Gastrocnemius medialis (tissue), 4 donors: ENCODE data around the gene KIF5A.

Experiments used
- CTCF ChIP-seq, 5 experiments: fragments of 450-650 bp in 3 of 5; fragments of 200-600 bp in 2 of 5; sonication (generic) in 2 of 5; IDR thresholded peaks in 4 of 5; conservative IDR thresholded peaks in 1 of 5; 1 replicate in 4 of 5; 2 replicates in 1 of 5; pipeline ENCODE4 v1.5.1; 2016 to 2019; ENCODE audit warnings: antibody characterized with exemption in 5 of 5, mild to moderate bottlenecking in 3 of 5, moderate library complexity in 3 of 5
- POLR2A ChIP-seq, 2 donors: fragments of 450-650 bp; IDR thresholded peaks; one replicate each; pipeline ENCODE4 v1.6.1; 2017; ENCODE audit warnings: antibody characterized with exemption in 2 of 2, mild to moderate bottlenecking in 2 of 2, moderate library complexity in 2 of 2

DNA sequence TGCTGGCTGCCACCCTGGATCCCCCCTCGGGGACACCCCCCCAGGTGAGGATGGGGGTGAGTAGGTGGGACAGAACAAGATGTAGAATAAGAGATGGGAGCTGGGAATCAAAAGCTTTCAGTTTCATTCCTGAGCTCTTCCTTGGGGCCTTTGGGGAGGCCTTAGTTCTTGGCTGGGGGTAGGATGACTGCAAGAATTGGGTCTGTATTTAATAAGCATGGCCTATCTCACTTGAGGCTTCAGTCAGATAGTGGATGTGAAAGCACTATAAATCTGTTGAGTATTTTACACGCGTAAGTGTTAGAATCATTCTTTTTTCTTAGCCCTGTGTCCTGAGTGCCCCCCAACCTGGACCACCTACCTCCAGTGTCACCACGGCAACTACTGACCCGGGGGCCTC, 22.7 kb upstream of the KIF5A start:
- no peak for TF ChIP-seq CTCF (IDR thresholded peaks at IDR 0.05 in 4 of 5, conservative IDR thresholded peaks at IDR 0.05 in 1 of 5)
- no peak for TF ChIP-seq POLR2A (IDR thresholded peaks at IDR 0.05)
